Keratinocyte (primary cell): ENCODE data around the gene SLC4A1AP.

Experiments used
- EZH2 ChIP-seq: IDR thresholded peaks from one replicate; pipeline ENCODE4 v1.6.1; 2012; ENCODE audit warnings: inconsistent platforms, mild to moderate bottlenecking, low read length, moderate library complexity
- TF ChIP-seq, protein P1 (sequence below), 3 experiments: IDR thresholded peaks in 1 of 3; conservative IDR thresholded peaks in 1 of 3; optimal IDR thresholded peaks in 1 of 3; 2 replicates in 2 of 3; 3 replicates in 1 of 3; pipeline versions ENCODE3 to v1.5.1; 2011; ENCODE audit warnings: low read length in 3 of 3, mild to moderate bottlenecking in 3 of 3, moderate library complexity in 2 of 3, control low read depth in 1 of 3, inconsistent platforms in 1 of 3; ENCODE audit not compliant: insufficient read depth in 2 of 3; ENCODE audit errors: extremely low read depth in 1 of 3

DNA sequence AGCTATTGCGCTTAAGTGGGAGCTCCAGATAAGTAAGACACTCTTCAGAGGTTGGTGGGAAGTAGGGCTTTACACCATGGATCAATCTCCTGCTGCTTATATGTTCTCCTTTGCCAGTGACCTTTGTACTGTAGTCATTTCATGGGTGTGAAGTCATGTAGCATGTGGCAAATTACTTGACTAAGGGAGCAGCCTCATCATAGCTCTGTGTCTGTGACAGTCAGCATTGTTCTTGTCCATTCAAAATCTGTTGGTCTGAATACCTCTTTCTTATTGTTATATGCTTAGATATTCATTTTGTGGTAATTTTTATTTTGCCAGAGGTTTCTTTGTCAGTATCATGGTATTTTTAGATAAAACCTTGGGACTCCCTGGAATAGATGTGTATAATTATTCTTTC, 18.2 kb downstream of the SLC4A1AP start:
- no peak for TF ChIP-seq EZH2
- TF ChIP-seq, protein P1, sequence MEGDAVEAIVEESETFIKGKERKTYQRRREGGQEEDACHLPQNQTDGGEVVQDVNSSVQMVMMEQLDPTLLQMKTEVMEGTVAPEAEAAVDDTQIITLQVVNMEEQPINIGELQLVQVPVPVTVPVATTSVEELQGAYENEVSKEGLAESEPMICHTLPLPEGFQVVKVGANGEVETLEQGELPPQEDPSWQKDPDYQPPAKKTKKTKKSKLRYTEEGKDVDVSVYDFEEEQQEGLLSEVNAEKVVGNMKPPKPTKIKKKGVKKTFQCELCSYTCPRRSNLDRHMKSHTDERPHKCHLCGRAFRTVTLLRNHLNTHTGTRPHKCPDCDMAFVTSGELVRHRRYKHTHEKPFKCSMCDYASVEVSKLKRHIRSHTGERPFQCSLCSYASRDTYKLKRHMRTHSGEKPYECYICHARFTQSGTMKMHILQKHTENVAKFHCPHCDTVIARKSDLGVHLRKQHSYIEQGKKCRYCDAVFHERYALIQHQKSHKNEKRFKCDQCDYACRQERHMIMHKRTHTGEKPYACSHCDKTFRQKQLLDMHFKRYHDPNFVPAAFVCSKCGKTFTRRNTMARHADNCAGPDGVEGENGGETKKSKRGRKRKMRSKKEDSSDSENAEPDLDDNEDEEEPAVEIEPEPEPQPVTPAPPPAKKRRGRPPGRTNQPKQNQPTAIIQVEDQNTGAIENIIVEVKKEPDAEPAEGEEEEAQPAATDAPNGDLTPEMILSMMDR (optimal IDR thresholded peaks at IDR 0.05 in 1 of 3, IDR thresholded peaks at IDR 0.05 in 1 of 3, conservative IDR thresholded peaks at IDR 0.05 in 1 of 3; ENCODE audit: extremely low read depth in 1 of 3, insufficient read depth in 2 of 3, low read length in 3 of 3), result no peak
